Neural cell (in vitro differentiated cells): ENCODE results near the gene SOD3.

Experiments used
- CTCF ChIP-seq: fragments of 450-650 bp; IDR thresholded peaks from 2 replicates; pipeline ENCODE4 v1.5.1; 2014; ENCODE audit warnings: antibody characterized with exemption, mild to moderate bottlenecking, moderate library complexity; ENCODE audit not compliant: poor library complexity, severe bottlenecking
- EP300 ChIP-seq: fragments of 450-650 bp; conservative IDR thresholded peaks from 2 replicates; pipeline ENCODE4 v1.6.1; 2014; ENCODE audit warnings: antibody characterized with exemption, mild to moderate bottlenecking, moderate library complexity; ENCODE audit not compliant: poor library complexity, severe bottlenecking
- POLR2AphosphoS5 ChIP-seq: IDR thresholded peaks from 2 replicates; pipeline ENCODE4 v1.6.1; 2012
- SMC3 ChIP-seq: fragments of 450-650 bp; conservative IDR thresholded peaks from 2 replicates; pipeline ENCODE4 v1.6.1; 2014; ENCODE audit warnings: antibody characterized with exemption, mild to moderate bottlenecking, moderate library complexity; ENCODE audit not compliant: poor library complexity

DNA sequence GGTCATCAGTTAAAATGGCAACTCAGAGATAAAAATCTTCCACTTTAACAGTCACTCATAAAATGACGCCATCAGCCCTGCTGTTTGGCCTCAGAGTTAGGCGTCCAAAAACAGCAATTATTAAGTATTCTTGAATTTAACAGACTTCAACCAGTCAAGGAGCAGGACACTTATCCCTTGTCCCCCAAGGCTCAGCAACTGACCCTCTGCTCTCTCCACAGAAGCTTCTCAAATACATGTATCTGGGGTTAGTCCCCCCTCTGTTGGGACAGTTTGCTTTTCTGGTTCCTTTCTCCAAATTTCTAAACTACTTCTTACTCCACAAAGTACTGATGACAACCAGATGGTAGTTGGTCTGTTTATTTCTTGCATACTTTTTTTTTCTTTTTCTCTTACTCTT, 54.4 kb downstream of the SOD3 start:
- no peak for TF ChIP-seq EP300
- TF ChIP-seq CTCF, result no peak
- TF ChIP-seq POLR2AphosphoS5, result no peak
- no peak for TF ChIP-seq SMC3
